HG03469 (cell line): ENCODE results near the gene NRP2.
A peak's percentile ranks its signal among the peaks of the same experiment; 100 is the strongest.

ENCODE experiments used
- ATAC-seq: cut with Tn5 transposase; IDR thresholded peaks from one replicate; pipeline ENCODE4 v1.9.1; 2021; ENCODE audit warnings: mild to moderate bottlenecking, moderate library complexity, moderate number of reproducible peaks; ENCODE audit not compliant: unreplicated experiment

Gene NRP2

GRCh38 chr2:205658068-205658467 is 24.2 kb upstream of the NRP2 start:
- ATAC-seq, result no peak

- ATAC-seq, result no peak
Measured at GRCh38 chr2:205658572-205658971, 23.7 kb upstream of the NRP2 start.

GRCh38 chr2:205659922-205660321 is 22.4 kb upstream of the NRP2 start:
- no peak for ATAC-seq

GRCh38 chr2:205660521-205661124 is 21.7 kb upstream of the NRP2 start:
- ATAC-seq, result no peak

GRCh38 chr2:205661281-205661680 is 21.0 kb upstream of the NRP2 start:
- no peak for ATAC-seq

- ATAC-seq, result no peak
Measured at GRCh38 chr2:205662206-205662965, 19.9 kb upstream of the NRP2 start.

GRCh38 chr2:205665791-205666190 is 16.5 kb upstream of the NRP2 start:
- ATAC-seq, result no peak

GRCh38 chr2:205670292-205670691 is 12.0 kb upstream of the NRP2 start:
- ATAC-seq, result no peak

- ATAC-seq, result no peak
Measured at GRCh38 chr2:205673312-205673711, 9.0 kb upstream of the NRP2 start.

- ATAC-seq, result no peak
Measured at GRCh38 chr2:205675861-205676516, 6.3 kb upstream of the NRP2 start.

GRCh38 chr2:205678541-205679142 is 3.7 kb upstream of the NRP2 start:
- no peak for ATAC-seq

- no peak for ATAC-seq
Measured at GRCh38 chr2:205679410-205680009, 2.8 kb upstream of the NRP2 start.

GRCh38 chr2:205680067-205680466 is 2.2 kb upstream of the NRP2 start:
- ATAC-seq, result peak; percentile 47

- ATAC-seq, result no peak
Measured at GRCh38 chr2:205680903-205681302, 1.4 kb upstream of the NRP2 start.

- ATAC-seq, result peak; percentile 30
Measured at GRCh38 chr2:205681401-205682238, 681 bp upstream of the NRP2 start.

GRCh38 chr2:205682971-205683501 is 735 bp downstream of the NRP2 start:
- ATAC-seq, result no peak

- ATAC-seq, result no peak
Measured at GRCh38 chr2:205683502-205684367, 1.4 kb downstream of the NRP2 start.

GRCh38 chr2:205684871-205685313 is 2.6 kb downstream of the NRP2 start:
- no peak for ATAC-seq
